AG10803 (cell line): ENCODE results near the gene NKAIN4.

Experiments
- DNase-seq: peaks from one replicate; pipeline ENCODE4 v3.0.0; 2010; ENCODE audit warnings: low read depth
- H3K4me3 ChIP-seq: 2 replicates; pipeline ENCODE4 v1.5.1; 2011; ENCODE audit warnings: mild to moderate bottlenecking, low read length, control low read depth
- TF ChIP-seq, protein P1 (sequence below): conservative IDR thresholded peaks from 2 replicates; pipeline ENCODE4 v1.5.1; 2011; ENCODE audit warnings: mild to moderate bottlenecking, low read length, control low read depth, inconsistent platforms

NKAIN4 gene

DNA sequence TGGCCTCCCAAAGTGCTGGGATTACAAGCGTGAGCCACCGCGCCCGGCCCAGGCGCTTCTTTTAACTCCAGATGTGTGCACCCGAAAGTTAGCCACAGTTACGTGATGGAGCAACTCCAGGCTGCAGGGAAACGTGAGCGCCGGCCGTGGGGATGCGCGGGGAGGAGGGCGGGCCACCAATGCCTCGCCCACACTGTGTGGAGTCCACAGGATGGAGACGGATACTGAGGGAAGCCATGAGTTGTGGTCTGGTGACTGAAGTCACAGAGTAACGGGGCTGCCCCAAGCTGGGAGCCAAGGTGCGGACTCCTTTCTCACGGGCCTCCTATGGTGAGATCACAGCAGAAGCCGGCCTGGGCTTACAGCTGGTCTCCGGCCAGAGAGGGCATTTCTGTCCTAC, 61.5 kb downstream of the NKAIN4 start:
- TF ChIP-seq, protein P1, sequence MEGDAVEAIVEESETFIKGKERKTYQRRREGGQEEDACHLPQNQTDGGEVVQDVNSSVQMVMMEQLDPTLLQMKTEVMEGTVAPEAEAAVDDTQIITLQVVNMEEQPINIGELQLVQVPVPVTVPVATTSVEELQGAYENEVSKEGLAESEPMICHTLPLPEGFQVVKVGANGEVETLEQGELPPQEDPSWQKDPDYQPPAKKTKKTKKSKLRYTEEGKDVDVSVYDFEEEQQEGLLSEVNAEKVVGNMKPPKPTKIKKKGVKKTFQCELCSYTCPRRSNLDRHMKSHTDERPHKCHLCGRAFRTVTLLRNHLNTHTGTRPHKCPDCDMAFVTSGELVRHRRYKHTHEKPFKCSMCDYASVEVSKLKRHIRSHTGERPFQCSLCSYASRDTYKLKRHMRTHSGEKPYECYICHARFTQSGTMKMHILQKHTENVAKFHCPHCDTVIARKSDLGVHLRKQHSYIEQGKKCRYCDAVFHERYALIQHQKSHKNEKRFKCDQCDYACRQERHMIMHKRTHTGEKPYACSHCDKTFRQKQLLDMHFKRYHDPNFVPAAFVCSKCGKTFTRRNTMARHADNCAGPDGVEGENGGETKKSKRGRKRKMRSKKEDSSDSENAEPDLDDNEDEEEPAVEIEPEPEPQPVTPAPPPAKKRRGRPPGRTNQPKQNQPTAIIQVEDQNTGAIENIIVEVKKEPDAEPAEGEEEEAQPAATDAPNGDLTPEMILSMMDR = no peak
- H3K4me3 ChIP-seq = no peak overlapping the region
- DNase-seq = no peak

DNA sequence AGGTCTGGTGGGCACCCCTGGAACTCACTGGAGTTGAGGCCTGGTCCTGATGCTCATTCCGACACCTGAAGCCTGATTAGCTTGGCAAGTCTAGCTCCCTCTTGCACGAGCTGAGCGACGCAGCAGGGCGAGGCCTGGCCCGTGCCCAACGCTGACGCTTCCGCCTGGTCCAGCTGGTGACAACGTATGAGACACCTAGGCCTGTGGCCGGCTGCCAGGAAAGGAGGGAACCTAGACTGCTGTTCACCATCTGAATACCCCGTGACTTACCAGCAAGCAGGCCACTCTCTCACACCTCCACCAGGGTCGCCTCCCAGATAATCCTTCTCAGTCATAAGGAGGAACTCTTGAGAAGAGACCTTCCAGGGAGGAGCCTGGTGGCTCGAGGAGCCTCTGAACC, 62.9 kb downstream of the NKAIN4 start:
- no peak overlapping the region for H3K4me3 ChIP-seq
- DNase-seq = no peak

DNA sequence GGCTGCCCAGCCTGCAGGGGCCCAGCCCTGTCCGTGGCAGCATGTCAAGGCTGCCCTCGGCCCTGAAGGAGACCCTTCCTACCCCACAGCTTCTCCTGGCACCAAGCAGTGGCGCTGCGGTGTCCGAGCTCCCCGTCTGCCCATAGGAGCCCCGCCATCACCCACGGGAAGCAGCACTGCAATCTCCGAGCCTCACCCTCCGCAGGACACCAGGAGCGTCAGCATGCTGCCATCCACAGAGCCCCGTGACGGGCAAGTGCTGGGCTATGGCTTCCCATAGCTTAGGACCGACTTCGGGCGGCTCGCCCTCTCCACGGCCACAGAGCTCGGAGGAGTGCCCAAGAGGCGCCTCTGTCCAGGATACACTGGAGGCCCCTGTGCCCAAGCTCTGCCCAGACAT, 63.4 kb downstream of the NKAIN4 start:
- H3K4me3 ChIP-seq = no peak overlapping the region
- TF ChIP-seq, protein P1 = no peak
- no peak for DNase-seq

More for the DNA sequence above, 62.9 kb downstream of the NKAIN4 start:
- TF ChIP-seq, protein P1 = no peak
